Trophoblast cell (in vitro differentiated cells and primary cell): ENCODE measurements around the gene CELA2A.
"Not testable (repeated sequence)": the region's sequence is repeated elsewhere in the genome, so short reads cannot be mapped to it uniquely, and the experiment has no call there.

Experiments used
- DNase-seq, 2 donors: peaks; one replicate each; pipeline ENCODE4 v3.0.0-alpha.2; 2016
- H2AFZ ChIP-seq: 2 replicates; pipeline ENCODE4 v1.6.1; 2013; ENCODE audit warnings: low read length, moderate library complexity, mild to moderate bottlenecking; ENCODE audit not compliant: insufficient read depth, poor library complexity
- H2AK5ac ChIP-seq: 2 replicates; pipeline ENCODE4 v1.6.1; 2013; ENCODE audit warnings: mild to moderate bottlenecking, low read length
- H2BK120ac ChIP-seq: 2 replicates; pipeline ENCODE4 v1.6.1; 2013; ENCODE audit warnings: low read length, mild to moderate bottlenecking, moderate library complexity; ENCODE audit not compliant: insufficient read depth, poor library complexity
- H2BK12ac ChIP-seq: 2 replicates; pipeline ENCODE4 v1.6.1; 2013; ENCODE audit warnings: mild to moderate bottlenecking, low read length, moderate library complexity
- H2BK5ac ChIP-seq: 2 replicates; pipeline ENCODE4 v1.6.1; 2013; ENCODE audit warnings: low read length, low read depth, moderate library complexity, mild to moderate bottlenecking; ENCODE audit not compliant: poor library complexity
- H3K14ac ChIP-seq: 2 replicates; pipeline ENCODE4 v1.6.1; 2013; ENCODE audit warnings: mild to moderate bottlenecking, low read length
- H3K18ac ChIP-seq: 2 replicates; pipeline ENCODE4 v1.6.1; 2013; ENCODE audit warnings: mild to moderate bottlenecking, low read length
- H3K23ac ChIP-seq: 2 replicates; pipeline ENCODE4 v1.6.1; 2013; ENCODE audit warnings: low read length
- H3K27ac ChIP-seq: 2 replicates; pipeline ENCODE4 v1.5.1; 2013; ENCODE audit warnings: low read depth, mild to moderate bottlenecking, inconsistent platforms, low read length, moderate library complexity
- H3K27me3 ChIP-seq: 2 replicates; pipeline ENCODE4 v1.6.1; 2013; ENCODE audit warnings: inconsistent platforms, mild to moderate bottlenecking, low read length, moderate library complexity; ENCODE audit not compliant: insufficient read depth
- H3K36me3 ChIP-seq, 2 experiments: 1 replicate in 1 of 2; 2 replicates in 1 of 2; pipeline ENCODE4 v1.6.1; 2013; ENCODE audit warnings: low read length in 2 of 2, mild to moderate bottlenecking in 2 of 2, moderate library complexity in 1 of 2; ENCODE audit not compliant: insufficient read depth in 2 of 2, control insufficient read depth in 1 of 2
- H3K4ac ChIP-seq: 2 replicates; pipeline ENCODE4 v1.6.1; 2013; ENCODE audit warnings: low read depth, mild to moderate bottlenecking, low read length, moderate library complexity
- H3K4me1 ChIP-seq, 2 experiments: 1 replicate in 1 of 2; 2 replicates in 1 of 2; pipeline ENCODE4 v1.6.1; 2013; ENCODE audit warnings: low read length in 2 of 2, mild to moderate bottlenecking in 2 of 2, moderate library complexity in 1 of 2; ENCODE audit not compliant: insufficient read depth in 2 of 2, control insufficient read depth in 1 of 2
- H3K4me2 ChIP-seq: 2 replicates; pipeline ENCODE4 v1.6.1; 2013; ENCODE audit warnings: inconsistent platforms, mild to moderate bottlenecking, low read length, moderate library complexity
- H3K4me3 ChIP-seq: 2 replicates; pipeline ENCODE4 v1.5.1; 2013; ENCODE audit warnings: mild to moderate bottlenecking, low read depth, low read length, inconsistent platforms
- H3K79me1 ChIP-seq: one replicate; pipeline ENCODE4 v1.6.1; 2013; ENCODE audit warnings: low read length
- H3K79me2 ChIP-seq: 2 replicates; pipeline ENCODE4 v1.6.1; 2013; ENCODE audit warnings: low read length, mild to moderate bottlenecking; ENCODE audit not compliant: control insufficient read depth, insufficient read depth, poor library complexity
- H3K9ac ChIP-seq: 2 replicates; pipeline ENCODE4 v1.6.1; 2013; ENCODE audit warnings: mild to moderate bottlenecking, low read length
- H3K9me3 ChIP-seq: 2 replicates; pipeline ENCODE4 v1.6.1; 2013; ENCODE audit warnings: low read depth, mild to moderate bottlenecking, control low read depth, inconsistent platforms, low read length; ENCODE audit not compliant: insufficient read depth
- H4K12ac ChIP-seq: 2 replicates; pipeline ENCODE4 v1.6.1; 2013; ENCODE audit warnings: low read depth, mild to moderate bottlenecking, low read length, moderate library complexity
- H4K8ac ChIP-seq: 2 replicates; pipeline ENCODE4 v1.6.1; 2013; ENCODE audit warnings: low read depth, mild to moderate bottlenecking, low read length, moderate library complexity
- H4K91ac ChIP-seq: one replicate; pipeline ENCODE4 v1.6.1; 2013; ENCODE audit warnings: low read depth, mild to moderate bottlenecking, low read length, moderate library complexity
- WGBS: extraction: QIAGEN DNeasy Blood & Tissue Kit; methylation state at CpG from one replicate; pipeline ENCODE4 v1.1.7; 2013; ENCODE audit warnings: missing lambda C conversion rate; ENCODE audit not compliant: insufficient read length, insufficient coverage; ENCODE audit errors: extremely low coverage; 5-methylcytosine and 5-hydroxymethylcytosine counted together

CELA2A gene

GRCh38 chr1:15460708-15461095 lies 4.2 kb downstream of the CELA2A start:
- no peak overlapping the region for H2AK5ac ChIP-seq
- no peaks in the 10 kb centered on the region for H3K79me1 ChIP-seq
- H4K8ac ChIP-seq, result no peak overlapping the region
- H2BK5ac ChIP-seq, result no peak overlapping the region
- H3K36me3 ChIP-seq, result no peaks in the 10 kb centered on the region
- no peaks in the 10 kb centered on the region for H3K79me2 ChIP-seq
- no peak overlapping the region for H4K12ac ChIP-seq
- H3K27ac ChIP-seq, result no peak overlapping the region
- no peak overlapping the region for H2BK12ac ChIP-seq
- no peak overlapping the region for H2BK120ac ChIP-seq
- H3K4ac ChIP-seq, result no peak overlapping the region
- no peaks in the 10 kb centered on the region for H3K9me3 ChIP-seq
- no peak overlapping the region for H2AFZ ChIP-seq
- DNase-seq, result no peak
- no peak overlapping the region for H3K14ac ChIP-seq
- H3K27me3 ChIP-seq, result no peaks in the 10 kb centered on the region
- WGBS, result no CpG with 5 or more reads among the region's 9 CpGs
- no peak overlapping the region for H3K4me3 ChIP-seq
- H3K23ac ChIP-seq, result no peak overlapping the region
- no peak overlapping the region for H3K9ac ChIP-seq
- H3K4me2 ChIP-seq, result no peak overlapping the region
- no peak overlapping the region for H3K18ac ChIP-seq
- H3K4me1 ChIP-seq, result peaks cover 0 to 7% of the 10 kb centered on the region in 2 experiments
- no peak overlapping the region for H4K91ac ChIP-seq

- not testable (repeated sequence) for DNase-seq, H3K23ac ChIP-seq, H3K27me3 ChIP-seq, H2AFZ ChIP-seq, H3K79me2 ChIP-seq, H2AK5ac ChIP-seq, H4K12ac ChIP-seq, H3K4ac ChIP-seq, H3K4me3 ChIP-seq, H3K27ac ChIP-seq, H3K18ac ChIP-seq, H2BK120ac ChIP-seq, H3K4me1 ChIP-seq, H3K9ac ChIP-seq, H3K79me1 ChIP-seq, H3K36me3 ChIP-seq, H3K14ac ChIP-seq, H4K91ac ChIP-seq, H4K8ac ChIP-seq, H3K9me3 ChIP-seq, H3K4me2 ChIP-seq, H2BK12ac ChIP-seq, H2BK5ac ChIP-seq
- WGBS, result no CpG with 5 or more reads among the region's 15 CpGs
Observed at GRCh38 chr1:15463064-15463800, 6.7 kb downstream of the CELA2A start.

DNA sequence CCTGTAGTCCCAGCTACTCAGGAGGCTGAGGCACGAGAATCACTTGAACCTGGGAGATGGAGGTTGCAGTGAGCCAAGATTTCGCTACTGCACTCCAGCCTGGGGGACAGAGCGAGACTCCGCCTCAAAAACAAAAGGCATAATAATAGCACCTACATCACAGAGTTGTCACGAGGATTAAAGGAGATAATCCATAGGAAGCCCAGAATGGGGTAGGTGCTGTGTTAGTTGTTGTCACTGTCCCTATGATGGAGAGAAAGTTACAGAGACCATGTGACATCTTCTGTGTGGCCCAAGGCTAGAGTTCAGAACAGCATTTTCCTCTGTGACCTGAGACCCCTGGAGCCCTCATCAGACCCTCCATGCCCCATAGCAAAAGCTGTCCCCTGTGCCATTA lies 7.4 kb downstream of the CELA2A start:
- not testable (repeated sequence) for DNase-seq, H3K9ac ChIP-seq, H2BK120ac ChIP-seq, H2BK12ac ChIP-seq, H3K4me3 ChIP-seq, H3K9me3 ChIP-seq, H3K18ac ChIP-seq, H3K4me2 ChIP-seq, H3K36me3 ChIP-seq, H3K79me1 ChIP-seq, H3K79me2 ChIP-seq, H2AFZ ChIP-seq, H4K12ac ChIP-seq, H2AK5ac ChIP-seq, H4K91ac ChIP-seq, H3K27me3 ChIP-seq, H3K23ac ChIP-seq, H3K4me1 ChIP-seq, H4K8ac ChIP-seq, H3K14ac ChIP-seq, H3K4ac ChIP-seq, H2BK5ac ChIP-seq, H3K27ac ChIP-seq
- no CpG with 5 or more reads among the region's 5 CpGs for WGBS

DNA sequence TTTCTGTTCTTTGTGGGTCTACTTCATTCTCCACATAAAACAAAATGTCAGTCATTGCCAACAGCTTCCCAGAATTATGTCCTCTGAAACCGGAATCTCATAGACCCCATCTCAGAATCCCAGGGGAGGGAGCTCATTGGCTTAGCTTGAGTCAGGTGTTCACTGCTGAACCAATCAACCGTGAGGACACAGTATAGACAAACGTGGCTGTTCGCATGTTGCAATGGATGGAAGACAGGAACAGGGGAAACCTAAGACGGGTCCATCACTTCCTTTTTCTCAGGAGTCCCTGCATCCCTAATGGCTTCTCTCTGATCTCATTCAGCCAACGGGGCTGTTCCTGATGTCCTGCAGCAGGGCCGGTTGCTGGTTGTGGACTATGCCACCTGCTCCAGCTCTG lies 9.1 kb downstream of the CELA2A start:
- Histone ChIP-seq H4K12ac (no peak overlapping the region), H3K18ac (no peak overlapping the region), H2BK5ac (no peak overlapping the region), H3K9ac (no peak overlapping the region), H3K79me1 (no peaks in the 10 kb centered on the region), H3K9me3 (no peaks in the 10 kb centered on the region), H2BK12ac (no peak overlapping the region), H3K14ac (no peak overlapping the region), H3K27me3 (no peaks in the 10 kb centered on the region), H3K4me1 (peaks cover 0 to 3% of the 10 kb centered on the region in 2 experiments), H2AK5ac (no peak overlapping the region), H2AFZ (no peak overlapping the region), H3K23ac (no peak overlapping the region), H3K4me3 (no peak overlapping the region), H3K27ac (no peak overlapping the region), H4K8ac (no peak overlapping the region), H2BK120ac (no peak overlapping the region), H3K4ac (no peak overlapping the region), H4K91ac (no peak overlapping the region), H3K79me2 (no peaks in the 10 kb centered on the region), H3K4me2 (no peak overlapping the region), H3K36me3 (no peaks in the 10 kb centered on the region)
- no peak for DNase-seq
- no CpG with 5 or more reads among the region's 7 CpGs for WGBS
